Aortic smooth muscle cell (primary cell): ENCODE results near the gene GFAP. TPM values are rescaled to one million over a fixed set of nuclear protein-coding genes. Genes with fewer than 3 reads are reported as not detected.

Source experiments
- total RNA-seq: library from RNA; depleted of rRNA; stranded (reverse); fragments of >200 nt; gene quantifications from 2 replicates; pipeline ENCODE4 v1.2.3, GENCODE V29; 2014

Gene GFAP
- 0.44 TPM in 1 of 2 replicates, not detected in the other for total RNA-seq

DNA sequence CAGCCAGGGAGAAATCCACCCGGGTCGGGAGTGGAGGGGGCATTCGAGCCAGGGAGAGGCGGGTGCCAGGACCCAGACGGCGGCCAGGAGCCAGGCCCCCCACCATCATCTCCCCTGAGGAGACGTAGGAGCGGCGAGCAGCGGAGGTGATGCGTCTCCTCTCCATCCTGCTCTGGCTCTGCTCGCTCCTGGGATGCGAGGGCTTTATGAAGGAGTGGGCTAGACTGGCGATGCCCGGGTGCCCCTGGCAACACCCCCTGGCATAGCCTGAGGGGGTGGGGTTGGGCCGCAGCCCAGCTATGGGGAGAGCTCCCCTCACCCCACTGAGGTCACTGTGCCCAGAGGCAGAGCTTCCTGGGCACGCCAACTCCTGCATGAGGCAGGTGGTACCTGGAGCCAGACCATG, at the start of gene GFAP:
GFAP (minus strand) TSS at position 180 of the 406 bp plus-strand sequence; CDS start at position 166, 14 bp downstream.

DNA sequence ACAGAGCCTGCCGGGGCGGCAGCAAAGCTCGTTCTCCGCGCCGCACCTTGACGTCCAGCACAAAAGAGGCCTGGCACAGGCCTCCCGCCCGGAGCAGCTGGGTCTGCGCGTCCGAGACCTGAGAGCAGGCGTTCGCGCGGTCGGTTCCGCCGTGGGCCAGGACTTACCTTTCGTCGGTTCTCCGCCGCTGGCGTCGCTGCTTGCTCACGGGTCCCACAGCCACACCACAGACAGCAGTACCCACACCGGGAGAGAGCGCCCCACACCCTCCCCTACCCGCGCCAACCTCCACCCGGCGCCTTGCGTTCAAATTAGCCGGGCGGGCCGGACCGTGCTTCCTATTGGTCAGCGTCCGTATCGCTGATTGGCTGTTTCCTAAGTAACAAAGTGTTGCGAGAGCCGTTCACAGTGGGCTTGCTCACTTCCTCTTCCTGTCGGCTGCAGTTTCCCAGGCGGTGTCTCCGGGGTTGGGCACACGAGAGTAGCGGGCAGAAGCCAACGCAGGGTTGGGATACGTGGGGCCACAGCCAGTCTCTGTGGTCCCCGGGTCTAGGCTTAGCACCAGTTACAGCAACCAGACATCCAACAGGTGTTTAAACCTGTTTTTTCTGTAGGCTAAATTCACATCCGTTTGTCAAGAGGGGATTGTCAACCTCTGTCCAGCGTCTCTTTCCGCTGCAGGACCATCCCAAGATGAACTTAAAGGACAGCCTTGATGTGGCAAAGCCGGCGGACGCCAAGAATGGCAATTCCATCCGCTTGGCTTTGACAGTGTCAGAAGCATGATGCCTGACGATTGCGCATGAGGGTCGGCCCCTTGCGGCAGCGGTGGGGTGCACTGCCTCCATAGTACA, 32.4 kb upstream of the GFAP start, which contains the start of gene KIF18B:
KIF18B (minus strand) TSS at position 313 of the 854 bp plus-strand sequence. CDS start 11,429 bp downstream, outside the sequence.

DNA sequence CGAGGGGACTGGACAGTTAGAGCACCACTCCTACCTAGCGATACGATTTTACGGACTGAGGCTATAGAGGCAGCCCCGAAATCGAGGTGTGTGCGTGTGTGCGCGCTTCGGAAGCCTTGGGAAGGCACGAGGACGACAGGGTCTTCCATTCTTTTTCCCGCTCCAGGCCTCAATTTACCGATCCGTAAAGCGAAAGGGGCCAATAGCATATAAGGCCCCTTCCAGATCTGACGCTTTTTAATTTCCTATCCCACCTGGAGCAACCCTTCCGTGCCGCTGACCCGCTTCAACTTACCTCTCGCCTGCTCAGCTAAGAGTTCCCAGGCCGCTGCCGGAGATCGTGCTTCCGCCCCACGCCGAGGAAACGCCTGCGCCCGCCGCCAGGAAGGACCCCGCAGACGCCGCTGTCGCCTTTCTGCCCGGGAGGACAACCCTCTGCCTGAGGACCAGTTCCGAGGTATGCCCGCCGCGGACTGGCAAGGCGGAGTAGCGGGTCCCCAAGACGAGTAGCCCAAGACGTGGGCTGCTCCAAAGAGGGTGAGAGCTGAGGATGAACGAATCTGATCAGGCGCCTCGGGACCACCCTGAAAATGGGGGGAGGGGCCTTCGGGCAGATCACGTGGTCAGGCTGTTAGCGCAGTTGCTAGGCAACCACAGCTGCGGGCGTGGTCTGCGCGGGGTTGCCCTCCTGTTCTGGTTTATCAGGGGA, 16.1 kb downstream of the GFAP start, which contains the start of gene EFTUD2:
EFTUD2 (minus strand) TSS at position 372 of the 709 bp plus-strand sequence. CDS start 4,924 bp downstream, outside the sequence.

Other genes starting within 250 kb of the GFAP start
- 38.2 and 40.8 TPM in 2 replicates for gene CCDC43, start 225.7 kb downstream of the GFAP start, total RNA-seq
- gene DBF4B, start 206.8 kb downstream of the GFAP start, total RNA-seq, result 3.4 and 4.4 TPM in 2 replicates
- gene ADAM11, start 156.5 kb downstream of the GFAP start, total RNA-seq, result under 0.01 and 0.31 TPM in 2 replicates
- 17.8 and 19.0 TPM in 2 replicates for gene GJC1, start 85.2 kb downstream of the GFAP start, total RNA-seq
- not detected in 2 replicates for gene HIGD1B, start 67.6 kb downstream of the GFAP start, total RNA-seq
- 87.9 and 100 TPM in 2 replicates for gene EFTUD2, start 16.1 kb downstream of the GFAP start, total RNA-seq
- 1.7 and 2.6 TPM in 2 replicates for gene KIF18B, start 32.3 kb upstream of the GFAP start, total RNA-seq
- 0.31 and 0.66 TPM in 2 replicates for gene C1QL1, start 52.8 kb upstream of the GFAP start, total RNA-seq
- 19.0 and 22.5 TPM in 2 replicates for gene DCAKD, start 136.1 kb upstream of the GFAP start, total RNA-seq
- gene NMT1, start 145.8 kb upstream of the GFAP start, total RNA-seq, result 49.2 and 82.8 TPM in 2 replicates
- 27.3 and 57.7 TPM in 2 replicates for gene PLCD3, start 217.0 kb upstream of the GFAP start, total RNA-seq
- 7.1 and 8.1 TPM in 2 replicates for gene ACBD4, start 220.2 kb upstream of the GFAP start, total RNA-seq
- 10.6 and 11.6 TPM in 2 replicates for gene HEXIM1, start 233.0 kb upstream of the GFAP start, total RNA-seq
- 7.7 and 7.9 TPM in 2 replicates for gene HEXIM2, start 246.4 kb upstream of the GFAP start, total RNA-seq